Measurements from ENCODE around the gene TRIM47. TPM values are rescaled to one million over a fixed set of nuclear protein-coding genes. Genes with fewer than 3 reads are reported as not detected.

The TRIM47 gene
- total and polyA plus RNA-seq, 2 of the 13 experiments (the other 11 are each of a cell fraction or from before 2014, with no cell fraction given) = 33.5 to 82.0 TPM

- peak; percentile 78 for TF ChIP-seq ZNF609 (CRISPR knock-in tag; IDR thresholded peaks at IDR 0.05; ENCODE audit: borderline replicate concordance)
- TF ChIP-seq NFAT5 (CRISPR knock-in tag; IDR thresholded peaks at IDR 0.05) = no peak
Observed at GRCh38 chr17:75855310-75856061, 22.9 kb downstream of the TRIM47 start, which contains the start of gene WBP2 (continued).

Measured in HepG2 (cell line).